Activated CD8-positive, alpha-beta memory T cell treated with anti-CD3 and anti-CD28 coated beads for 24 hours (primary cell): ENCODE data around the gene NUP205.
A peak's percentile ranks its signal among the peaks of the same experiment; 100 is the strongest.
"Not testable (repeated sequence)": the region's sequence is repeated elsewhere in the genome, so short reads cannot be mapped to it uniquely, and the experiment has no call there.

Experiments used
- DNase-seq: peaks from one replicate; pipeline ENCODE4 v3.0.0-alpha.2; 2020

The NUP205 gene

DNA sequence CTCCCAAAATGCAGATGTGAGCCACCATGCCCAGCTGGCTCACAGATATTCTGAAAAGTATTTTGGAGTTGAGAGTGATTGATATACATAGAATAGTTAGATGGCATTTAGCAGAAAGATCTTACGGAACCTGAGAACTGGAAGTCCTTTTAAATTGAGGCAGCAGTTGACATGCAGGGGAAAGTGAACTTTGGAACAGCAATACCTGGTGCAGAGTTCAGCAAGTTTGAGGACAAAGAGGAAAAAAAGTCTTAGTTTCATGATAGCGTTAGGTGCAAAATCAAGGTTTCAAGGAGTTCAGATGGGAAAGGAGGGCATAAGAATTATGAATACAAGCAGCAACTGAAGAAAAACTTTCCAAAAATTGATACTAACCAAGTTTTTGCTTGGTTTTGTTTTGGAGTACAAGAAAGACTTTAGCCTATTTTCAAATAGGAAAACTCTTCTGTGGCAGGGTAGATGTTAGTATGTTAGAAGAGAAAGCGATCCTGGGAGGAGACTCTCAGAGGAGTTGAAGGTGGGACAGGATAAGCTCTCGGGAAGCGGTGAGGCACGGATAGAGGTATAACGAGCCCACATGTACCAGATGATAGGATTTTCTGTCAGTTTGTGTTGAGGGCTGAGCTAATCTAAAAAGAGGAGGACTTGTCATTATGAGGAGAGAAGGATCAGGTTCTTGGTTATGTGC lies 76.6 kb downstream of the NUP205 start:
- DNase-seq, result no peak

DNA sequence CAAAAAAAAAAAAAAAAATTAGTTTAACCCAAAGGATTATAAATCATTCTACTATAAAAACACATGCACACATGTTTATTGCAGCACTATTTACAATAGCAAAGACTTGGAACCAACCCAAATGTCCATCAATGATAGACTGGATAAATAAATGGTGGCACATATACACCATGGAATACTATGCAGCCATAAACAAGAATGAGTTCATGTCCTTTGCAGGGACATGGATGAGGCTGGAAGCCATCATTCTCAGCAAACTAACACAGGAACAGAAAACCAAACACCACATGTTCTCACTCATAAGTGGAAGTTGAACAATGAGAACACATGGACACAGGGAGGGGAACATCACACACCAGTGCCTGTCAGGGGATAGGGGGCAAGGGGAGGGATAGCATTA lies 82.0 kb downstream of the NUP205 start:
- DNase-seq, result not testable (repeated sequence)

DNA sequence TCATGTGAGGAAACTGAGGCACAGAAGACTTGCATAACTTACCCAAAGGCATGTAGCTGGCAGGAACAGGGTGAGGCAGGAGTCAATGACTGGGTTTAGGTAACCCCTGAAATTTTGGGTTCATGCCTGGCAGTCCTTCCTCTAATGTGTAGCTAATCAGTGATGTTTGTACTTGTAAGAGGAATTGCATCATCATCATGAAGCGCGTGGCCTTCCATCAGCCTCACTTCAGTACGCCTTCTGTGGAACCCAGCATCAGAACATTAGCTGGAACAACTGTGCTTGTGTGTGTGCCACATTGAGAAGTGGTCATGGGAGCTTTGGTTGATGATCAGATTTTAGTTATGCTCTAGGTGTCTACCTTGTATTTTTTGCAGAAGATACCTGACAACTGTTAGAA lies 86.4 kb downstream of the NUP205 start:
- DNase-seq, result no peak

DNA sequence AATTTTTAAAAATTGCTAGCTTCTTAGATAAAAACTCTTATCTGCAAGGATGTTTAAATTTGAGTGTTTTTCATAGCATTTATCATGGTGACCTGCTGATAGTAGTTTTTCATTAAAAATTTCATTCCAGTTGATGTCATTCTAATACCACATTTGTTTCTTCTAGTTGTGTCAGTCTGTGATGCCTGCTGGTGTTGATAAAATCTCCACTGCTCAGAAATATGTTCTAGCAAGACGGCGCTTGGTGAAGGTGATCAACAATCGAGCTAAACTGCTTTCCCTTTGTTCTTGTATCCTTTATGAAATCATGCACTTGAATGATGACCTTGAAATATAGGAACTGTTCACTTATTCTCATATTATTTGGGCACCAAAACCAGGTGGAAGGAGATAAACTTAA lies 87.0 kb downstream of the NUP205 start:
- DNase-seq, result no peak

DNA sequence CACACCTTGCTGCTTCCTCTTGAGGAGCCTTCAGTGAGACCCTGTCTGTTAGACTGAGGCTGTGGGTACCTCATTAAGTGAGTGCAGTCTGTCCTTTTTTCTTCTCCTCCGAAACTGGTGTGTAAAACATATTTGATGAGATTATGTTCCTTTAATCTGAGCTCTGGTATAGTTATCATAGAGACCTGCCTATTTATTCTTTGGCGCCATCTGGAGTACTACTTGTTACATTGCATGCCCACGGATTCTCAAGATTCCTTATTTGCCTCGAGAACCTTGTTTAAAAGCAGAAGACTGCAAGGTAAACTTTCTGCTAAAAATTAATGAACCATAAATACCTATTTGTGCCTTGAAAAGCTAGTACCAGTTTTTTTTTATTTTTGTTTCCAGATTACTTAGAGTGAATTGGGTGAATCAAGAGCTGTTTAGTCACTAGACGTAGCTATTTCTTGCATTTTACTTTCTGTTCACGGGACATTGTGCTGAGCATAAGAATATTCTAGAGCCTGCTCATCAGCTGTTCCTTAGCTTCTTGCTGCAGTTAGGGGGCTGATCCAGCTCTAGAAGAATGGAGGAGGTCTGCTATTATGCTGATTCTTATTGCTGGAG lies 87.7 kb downstream of the NUP205 start:
- DNase-seq, result no peak

DNA sequence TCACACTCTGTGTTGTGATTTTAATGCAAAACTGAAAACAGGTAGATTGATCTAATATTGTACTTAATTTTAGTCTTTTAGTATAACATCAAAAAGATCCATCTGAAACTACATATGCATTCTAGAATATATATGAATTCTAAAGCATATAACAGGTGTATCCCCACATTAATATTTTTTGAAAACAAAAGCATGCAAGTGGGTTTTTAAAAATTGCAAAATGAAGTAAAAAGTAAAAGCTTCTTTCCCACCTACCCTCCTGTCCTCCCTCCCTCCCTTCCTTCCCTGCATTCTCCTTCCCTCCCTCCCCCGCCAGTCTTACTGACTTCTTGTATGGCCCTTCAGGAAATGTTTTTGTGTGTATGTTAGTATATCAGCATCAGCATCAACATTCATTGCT lies 90.0 kb downstream of the NUP205 start:
- no peak for DNase-seq

DNA sequence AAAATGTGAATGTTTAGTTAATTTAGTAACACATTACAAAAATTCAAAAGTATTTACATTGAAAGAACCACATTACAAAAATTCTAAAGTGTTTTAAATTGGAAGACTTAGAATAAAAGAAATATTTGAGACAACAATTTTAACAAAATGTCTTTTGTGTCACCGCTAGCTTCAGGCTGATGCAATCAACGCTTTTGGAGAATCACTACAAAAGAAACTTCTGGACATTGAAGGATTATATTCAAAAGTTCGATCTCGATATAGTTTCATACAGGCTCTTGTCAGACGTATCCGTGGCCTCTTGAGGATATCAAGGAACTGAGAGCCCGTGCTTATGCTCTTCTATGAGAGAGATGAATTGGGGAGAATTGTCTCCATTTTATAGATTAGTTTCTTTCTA lies 90.5 kb downstream of the NUP205 start:
- DNase-seq, result no peak

DNA sequence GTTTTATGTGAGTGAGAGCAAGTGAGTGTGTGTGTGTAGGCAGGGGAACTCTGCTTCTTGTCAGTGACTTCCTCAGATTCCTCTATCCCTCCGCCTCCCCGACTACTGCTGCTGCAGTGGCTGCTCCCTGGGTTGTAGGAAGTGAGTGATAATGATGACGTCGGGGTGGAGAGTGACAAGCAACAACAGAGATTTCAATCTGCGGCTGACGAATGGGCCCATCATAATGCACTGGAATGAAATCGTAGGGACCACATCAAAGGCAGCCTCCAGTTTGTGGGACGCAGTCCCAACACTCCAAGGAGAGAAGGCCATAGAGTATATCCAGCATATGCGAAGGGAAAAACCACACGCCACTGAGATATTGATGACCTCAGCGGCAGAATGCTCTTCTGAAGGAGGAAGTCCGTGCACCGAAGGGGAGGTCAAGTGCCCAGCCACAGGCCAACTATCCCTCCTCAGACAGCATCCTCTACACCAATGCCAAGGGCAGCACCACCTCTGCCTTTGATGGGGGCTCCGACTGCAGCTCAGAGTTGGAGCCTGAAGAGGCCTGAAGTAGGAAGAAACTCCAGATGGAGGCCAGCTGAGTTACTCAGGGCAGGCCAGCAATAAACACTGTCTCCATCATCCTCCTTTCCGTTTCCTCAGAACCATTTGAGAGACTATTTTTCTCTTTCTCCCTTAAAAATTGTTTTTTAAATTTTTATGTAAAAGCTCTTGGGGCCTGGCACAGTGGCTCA lies 93.3 kb downstream of the NUP205 start:
- no peak for DNase-seq

DNA sequence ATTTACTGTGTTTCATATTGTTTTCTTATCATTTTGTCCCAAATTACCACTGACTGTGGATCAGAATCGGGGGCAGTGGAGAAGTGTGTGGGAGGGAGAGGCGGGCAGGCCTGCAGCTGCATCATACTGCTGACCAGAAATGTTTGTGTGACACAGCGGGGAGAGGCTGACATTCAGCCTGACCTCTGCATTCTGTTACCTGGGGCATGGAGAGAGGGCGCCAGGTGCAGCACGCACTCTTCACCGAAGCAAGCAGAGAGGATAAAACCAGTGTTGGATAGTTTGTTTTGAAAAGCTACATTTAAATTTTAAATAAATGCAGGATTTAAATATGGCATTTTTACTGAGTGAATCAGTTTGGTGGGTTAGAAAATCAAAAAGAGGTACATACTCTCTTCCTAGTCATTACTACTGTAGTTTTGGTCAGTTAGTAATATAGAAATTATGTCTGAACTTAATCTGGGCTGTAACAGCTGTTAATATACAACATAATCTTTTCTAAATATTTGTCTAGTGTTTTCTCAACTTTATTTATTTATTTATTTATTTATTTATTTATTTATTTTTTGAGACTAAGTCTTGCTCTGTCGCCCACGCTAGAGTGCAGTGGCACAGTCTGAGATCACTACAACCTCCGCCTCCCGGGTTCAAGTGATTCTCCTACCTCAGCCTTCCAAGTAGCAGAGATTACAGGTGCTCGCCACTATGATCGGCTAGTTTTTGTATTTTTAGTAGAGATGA lies 95.8 kb downstream of the NUP205 start:
- no peak for DNase-seq

DNA sequence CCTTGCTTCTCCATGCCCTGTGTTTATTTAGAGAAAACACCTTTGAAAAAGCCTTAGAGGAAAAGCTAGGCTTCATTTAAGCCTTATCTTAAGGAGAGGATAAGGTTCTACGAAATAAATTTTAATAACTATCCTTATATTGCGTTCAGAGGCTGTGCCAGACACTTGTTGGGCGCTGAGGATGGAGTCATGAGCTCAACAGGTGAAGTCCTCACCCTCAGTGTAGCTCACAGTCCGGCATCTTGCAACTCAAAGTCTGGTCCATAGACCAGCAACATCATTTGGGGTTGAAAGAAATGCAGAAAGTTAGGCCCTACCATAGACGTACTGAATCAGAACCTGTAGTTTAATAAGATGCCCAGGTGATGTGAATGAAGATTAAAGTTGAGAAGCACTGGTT lies 100.8 kb downstream of the NUP205 start:
- no peak for DNase-seq

DNA sequence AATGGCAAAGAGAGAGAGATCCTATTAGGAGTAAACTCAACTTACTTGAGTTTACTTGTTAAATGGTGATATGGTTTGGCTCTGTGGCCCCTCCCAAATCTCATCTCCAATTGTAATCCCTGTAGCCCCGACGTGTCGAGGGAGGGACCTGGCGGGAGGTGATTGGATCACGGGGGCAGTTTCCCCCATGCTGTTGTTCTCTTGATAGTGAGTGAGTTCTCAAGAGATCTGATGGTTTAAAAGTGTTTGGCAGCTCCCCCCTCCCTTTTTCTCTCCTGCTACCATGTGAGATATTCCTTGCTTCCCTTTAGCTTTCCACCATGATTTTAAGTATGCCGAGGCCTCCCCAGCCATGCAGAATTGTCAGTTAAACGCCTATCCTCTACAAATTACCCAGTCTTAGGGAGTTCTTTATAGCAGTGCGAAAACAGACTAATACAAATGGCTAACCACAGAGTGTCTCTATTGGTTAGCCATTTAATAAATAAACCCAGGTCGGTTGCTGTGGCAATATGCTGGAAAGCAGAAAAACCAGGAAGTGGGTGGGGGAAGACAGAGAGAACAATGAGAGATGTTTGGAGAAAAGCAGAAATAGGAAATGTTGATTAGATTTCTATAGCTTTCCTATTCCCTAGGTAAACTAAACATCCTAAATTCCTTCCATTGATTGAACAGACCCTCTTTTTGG lies 101.6 kb downstream of the NUP205 start:
- DNase-seq, result no peak

DNA sequence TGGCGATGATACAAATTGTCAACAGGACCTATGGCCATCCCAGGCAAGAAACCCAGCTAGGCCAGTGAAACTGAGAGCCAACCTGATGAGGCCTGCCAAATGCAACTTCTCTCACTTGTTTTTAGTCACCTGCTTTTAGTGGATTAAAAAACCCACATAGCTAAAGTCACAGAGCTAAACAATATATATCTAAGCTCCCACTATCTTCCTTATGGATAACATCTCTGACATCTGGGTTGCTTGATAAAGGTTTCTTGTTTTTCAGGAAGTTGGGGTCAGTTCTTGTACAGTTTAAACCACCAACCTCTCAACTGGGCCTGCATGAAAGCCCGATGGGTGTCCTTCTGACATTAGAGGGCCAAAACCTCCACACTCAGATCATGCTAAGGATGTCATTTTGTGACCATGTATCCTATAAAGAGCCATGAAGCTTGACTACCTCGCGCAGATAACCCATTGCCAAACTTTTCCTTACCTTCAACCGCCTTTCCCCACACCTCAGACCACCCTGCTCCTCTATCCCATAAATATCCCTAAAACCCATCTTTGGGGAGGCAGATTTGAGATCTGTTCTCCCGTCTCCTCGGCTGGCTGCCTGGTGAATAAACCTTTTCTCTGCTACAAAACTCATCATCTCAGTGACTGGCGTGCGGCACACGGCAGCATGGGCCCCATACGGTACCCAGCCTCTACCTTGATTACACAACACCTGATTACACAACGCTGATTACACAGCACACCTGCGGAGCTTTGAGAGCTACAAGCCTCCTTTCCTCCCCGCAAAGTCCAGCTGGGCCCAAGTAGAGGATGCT lies 103.8 kb downstream of the NUP205 start:
- DNase-seq, result no peak

DNA sequence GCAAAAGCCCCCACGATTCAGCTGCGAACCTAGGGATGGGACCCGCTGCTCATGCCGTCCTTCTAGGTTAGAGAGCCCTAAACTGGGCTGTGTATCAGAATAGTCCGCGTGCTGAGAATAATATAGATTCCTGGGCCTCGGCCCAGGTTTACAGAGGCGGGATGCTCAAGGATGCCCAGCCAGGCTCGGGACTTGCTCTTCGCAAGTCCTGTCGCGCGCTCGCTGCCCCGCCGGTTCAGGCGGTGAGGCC lies 104.3 kb downstream of the NUP205 start:
- DNase-seq, result no peak

DNA sequence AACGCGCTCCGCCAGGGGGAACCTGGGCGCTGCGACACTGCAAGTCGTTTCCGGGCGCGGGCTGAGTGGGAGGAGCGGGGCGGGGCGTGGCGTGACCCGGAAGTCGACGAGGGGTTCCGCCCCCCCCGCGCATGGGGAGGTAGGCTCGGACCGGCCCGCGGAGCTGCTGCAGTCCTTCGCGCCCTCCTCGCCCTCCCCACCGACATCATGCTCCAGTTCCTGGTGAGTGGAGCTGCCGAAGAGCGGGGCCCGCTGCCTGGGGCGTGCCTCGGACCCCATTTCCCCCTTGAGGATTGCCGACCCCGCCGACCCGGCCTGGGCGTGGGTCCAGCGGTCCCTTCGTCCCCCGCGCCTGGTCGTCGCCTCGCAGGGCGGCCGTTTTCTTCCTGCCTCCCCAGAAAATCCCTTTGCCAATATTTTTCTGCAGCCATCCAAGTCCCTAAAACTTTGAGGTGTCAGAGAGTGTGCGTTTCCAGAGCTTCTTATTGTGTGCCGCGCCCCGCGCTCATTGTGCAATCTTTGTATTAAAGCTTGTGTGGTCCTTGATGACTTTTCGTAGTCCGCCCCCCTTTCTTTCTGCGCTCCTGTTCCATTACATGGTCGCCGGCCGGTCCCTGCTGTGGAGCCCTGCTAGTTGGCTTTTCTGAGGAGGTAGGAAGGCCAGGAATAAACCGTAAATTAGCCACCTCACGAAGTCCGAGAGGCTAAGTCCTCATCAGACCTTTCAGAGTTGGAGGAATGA lies 104.8 kb downstream of the NUP205 start, which contains the start of gene STMP1:
TSS of gene STMP1 (plus strand) at position 142 of the 742 bp plus-strand sequence.
- DNase-seq, result peak; percentile 99

DNA sequence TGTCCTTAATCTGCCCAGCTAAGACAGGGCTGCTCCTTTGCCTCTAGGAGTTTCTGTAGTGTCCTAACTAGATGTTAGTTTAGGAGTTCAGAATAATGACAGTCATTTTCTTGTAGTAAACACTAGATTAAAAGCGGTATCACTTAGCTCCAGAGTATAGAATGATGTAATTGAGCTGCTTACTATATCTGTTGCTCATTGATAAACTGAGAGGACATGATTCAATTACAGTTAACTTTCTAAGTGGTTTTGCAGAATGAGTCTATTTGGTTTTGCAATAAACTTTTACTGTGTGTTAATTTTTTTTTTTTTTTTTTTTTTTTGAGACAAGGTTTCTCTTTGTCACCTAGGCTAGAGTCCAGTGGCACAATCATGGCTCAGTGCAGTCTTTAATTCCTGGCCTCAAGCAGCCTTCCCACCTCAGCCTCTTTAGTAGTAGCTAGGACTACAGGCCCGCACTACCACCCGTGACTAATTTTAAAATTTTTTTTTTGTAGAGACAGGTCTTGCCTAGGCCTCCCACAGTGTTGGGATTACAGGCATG lies 106.4 kb downstream of the NUP205 start:
- DNase-seq, result no peak

DNA sequence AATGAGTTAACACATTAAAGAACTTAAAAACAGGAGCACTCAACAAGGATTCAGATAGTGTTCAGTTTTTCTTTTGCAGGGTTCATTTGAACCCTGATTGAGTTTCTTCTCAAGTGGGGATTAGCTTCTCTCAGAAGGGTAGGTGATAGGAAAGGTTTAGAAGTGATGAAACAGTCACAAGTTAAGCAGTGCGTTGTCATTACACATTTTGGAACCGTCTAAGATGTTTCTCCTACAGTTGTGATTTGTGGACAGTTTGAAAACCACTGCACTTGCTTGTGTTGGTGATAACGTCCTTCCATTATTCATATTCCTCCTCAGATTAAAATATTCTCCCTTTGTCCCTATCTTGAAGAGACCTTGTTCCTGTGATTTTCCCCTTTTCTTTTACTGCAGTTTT lies 107.3 kb downstream of the NUP205 start:
- no peak for DNase-seq

DNA sequence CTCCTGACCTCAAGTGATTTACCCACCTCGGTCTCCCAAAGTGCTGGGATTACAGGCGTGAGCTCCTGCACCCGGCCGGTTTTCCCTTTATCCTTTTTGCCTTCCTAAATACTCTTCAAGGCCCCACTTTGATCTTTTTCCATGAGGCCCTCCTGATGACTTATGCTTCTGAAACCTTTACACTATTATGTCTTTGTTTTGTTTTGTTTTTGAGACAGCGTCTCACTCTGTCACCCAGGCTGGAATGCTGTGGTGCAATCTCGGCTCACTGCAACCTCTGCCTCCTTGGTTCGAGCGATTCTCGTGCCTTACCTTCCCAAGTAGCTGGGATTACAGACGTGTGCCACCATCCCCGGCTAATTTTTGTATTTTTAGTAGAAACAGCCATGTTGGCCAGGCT lies 108.4 kb downstream of the NUP205 start:
- DNase-seq, result no peak

DNA sequence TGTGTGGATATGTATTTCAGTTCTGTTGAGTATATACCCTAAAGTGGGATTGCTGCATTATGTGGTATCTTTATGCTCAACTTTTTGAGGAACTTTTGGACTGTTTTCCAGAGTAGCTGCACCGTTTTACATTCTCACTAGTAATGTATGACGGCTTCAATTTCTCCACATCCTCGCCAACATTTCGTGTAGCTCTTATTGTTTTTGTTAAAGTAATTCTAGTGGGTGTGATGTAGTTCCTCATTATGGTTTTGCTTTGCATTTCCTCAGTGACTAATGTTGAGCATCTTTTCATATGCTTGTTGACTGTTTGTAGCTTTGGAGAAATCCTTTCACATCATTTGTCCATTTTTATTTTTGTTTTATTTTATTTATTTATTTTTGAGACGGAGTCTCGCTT lies 109.1 kb downstream of the NUP205 start:
- DNase-seq, result no peak

DNA sequence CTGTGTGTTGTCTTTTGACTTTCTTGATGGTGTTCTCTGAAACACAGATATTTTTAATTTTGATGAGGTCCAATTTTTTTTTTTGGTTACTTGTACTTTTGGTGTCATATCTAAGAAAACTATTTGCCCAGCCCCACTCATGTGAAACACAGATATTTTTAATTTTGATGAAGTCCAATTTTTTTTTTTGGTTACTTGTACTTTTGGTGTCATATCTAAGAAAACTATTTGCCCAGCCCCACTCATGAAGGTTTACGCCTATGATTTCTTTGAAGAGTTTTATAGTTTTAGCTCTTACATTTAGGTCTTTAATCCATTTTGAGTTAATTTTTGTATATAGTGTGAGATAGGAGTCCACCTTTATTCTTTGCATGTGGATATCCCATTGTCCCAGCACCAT lies 109.9 kb downstream of the NUP205 start:
- not testable (repeated sequence) for DNase-seq

DNA sequence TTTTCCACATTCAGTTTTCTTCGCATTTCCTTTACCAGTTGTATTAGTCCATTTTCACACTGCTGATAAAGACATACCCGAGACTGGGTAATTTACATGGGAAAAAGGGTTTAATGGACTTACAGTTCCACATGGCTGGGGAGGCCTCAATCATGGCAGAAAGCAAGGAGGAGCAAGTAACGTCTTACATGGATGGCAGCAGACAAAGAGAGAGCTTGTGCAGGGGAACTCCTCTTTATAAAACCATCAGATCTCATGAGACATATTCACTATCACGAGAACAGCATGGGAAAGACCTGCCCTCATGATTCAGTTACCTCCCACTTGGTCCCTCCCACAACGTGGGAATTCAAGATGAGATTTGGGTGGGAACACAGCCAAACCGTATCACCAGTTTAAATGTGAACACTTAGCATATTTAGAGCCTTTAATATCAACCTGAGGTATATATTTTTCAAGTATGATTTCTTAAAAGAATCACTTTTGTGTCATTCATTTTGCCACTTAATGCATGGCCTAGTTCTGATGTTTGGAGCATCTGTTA lies 111.2 kb downstream of the NUP205 start:
- not testable (repeated sequence) for DNase-seq

DNA sequence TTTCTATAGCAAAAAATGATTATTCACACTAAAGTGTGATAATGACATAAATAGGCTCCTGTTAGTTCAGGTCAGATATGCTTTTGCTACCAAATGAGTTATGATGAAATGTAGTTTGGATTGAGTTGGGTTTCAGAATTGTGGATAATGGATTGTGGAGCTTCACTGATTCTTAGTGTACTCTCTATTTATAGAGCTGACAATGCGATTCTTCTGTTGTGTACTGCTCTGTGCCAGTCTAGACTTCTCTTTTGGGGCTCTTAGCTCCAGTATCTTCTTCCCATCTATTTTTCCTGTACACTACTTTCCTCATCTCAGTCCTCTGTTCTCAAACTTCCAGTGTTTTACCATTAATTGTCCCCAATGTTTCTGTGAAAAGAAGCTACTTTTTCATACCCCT lies 112.1 kb downstream of the NUP205 start:
- no peak for DNase-seq
